HPDE6-E6E7 (cell line): ENCODE results near the gene MVB12B.

Experiments used
- DNase-seq: peaks from one replicate; pipeline ENCODE4 v3.0.0; 2011; ENCODE audit warnings: missing footprints; ENCODE audit errors: extremely low spot score

MVB12B gene

DNA sequence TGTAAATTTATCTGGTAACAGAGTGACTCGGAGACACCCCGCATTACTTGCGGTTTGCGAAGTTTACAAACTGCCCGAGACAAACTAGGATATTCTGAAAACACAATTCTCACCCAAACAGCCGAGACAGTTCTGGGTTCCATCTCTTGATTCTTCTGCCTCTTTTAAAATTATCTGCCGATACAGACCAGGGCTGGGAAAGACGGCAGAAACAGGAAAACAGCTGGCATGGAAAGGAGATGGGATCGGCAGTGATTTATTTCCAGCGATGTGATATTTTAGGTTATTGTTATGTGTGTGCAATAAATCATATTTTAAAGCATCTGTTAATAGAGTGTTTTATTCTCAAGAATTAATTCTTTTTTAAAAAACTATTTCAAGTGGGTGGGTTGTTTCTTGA lies 193.8 kb downstream of the MVB12B start:
- no peak for DNase-seq

DNA sequence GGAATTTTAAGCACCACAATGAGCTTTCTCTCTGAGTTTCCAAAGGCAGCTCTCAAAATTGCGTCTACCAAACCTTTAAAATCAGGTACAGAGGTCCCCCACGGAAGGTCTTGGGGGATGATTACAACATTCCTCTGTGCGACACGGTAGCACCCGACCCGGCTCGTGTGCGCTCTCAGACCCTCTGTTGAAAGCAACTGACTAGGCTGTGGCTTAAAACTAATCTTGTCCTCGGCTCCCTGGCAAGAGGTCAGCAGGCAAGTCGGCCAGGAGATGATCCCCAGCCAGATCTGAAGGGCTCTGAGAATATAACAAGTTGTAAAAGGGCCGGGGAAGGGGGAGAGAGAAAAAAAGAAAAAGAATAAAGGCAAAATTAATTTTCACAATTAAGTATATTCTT lies 194.5 kb downstream of the MVB12B start:
- DNase-seq, result no peak

DNA sequence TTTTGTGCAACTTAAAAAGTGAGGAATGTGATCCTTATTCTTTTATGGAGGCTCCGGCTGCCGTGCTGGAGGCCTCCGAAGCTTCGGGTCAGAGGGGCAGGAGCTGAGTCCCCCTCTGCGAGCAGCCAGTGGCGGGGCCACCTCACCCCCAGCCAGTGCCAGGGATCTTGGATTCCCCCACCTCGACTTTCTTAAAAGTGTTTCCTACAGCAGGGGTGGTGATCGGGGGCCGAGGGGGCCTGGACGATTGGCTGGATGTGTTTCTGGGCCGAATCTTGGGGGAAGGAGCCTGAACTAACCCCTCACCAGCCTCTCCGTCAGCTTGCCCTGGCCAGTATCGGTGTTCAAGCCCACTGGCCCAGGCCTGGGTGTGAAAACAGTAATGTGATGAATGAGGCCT lies 194.9 kb downstream of the MVB12B start:
- no peak for DNase-seq

DNA sequence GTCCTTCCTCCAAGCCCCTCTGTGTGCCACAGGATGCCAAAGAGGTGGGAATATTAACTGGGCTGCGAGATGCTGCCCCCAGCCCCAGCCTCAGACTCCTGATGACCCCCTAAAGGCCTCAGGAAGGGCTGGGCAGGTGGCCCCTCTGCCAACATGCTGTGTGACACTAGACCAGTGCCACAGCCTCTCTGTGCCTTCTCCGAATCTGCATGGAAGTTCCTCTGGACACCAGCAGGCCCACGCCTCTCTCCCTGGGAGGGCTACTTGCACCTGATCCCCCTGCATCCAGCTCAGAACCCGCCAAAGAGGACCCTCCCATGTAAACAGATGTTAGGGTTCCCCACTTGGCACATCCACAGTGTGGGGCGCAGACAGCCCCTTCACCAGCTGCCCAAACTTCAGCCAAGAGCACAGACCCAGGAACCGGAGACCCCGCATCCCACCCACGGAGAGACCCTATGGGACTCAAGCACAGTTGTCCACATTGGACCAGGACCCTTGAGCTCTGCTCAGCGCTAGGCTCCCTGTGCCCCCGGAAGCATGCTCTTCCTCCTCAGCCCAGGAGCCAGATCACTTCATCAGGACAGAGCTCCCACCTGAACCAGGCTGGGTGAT lies 195.5 kb downstream of the MVB12B start:
- DNase-seq, result no peak

DNA sequence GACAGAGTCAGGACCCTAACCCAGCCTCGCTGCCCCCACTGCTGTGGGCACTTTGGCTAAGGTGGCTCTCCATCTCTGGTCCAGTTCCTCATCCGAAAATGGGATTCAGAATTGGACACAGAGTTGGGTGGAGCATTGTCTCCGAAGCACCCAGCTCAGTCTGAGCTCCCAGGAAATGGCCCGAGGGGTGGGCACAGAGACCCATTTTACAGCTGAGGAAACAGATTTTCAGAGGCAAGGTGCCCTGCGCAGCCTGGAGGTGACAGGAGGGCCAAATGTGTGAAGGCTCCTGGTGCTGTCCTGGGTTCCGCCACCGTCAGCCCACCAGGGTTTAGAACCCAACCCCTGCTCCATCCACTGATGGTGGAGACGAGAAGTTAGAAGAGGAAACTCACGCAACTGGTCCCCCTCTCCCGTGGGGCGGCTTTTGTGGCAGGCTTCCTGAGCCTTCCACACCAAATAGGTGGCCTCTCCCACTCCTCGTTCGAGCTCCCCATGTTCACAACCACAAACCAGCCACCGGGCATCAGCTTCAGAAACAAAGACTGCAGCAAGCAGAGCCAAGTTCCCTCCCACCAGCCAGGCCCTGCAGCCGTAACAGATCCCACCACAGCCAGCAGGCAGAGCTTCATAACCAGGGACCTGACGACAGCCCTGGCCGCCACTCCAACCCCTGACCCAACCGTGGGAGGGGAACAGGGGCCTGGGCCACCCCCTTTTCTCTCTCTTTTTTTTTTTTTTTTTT lies 196.2 kb downstream of the MVB12B start:
- no peak for DNase-seq

DNA sequence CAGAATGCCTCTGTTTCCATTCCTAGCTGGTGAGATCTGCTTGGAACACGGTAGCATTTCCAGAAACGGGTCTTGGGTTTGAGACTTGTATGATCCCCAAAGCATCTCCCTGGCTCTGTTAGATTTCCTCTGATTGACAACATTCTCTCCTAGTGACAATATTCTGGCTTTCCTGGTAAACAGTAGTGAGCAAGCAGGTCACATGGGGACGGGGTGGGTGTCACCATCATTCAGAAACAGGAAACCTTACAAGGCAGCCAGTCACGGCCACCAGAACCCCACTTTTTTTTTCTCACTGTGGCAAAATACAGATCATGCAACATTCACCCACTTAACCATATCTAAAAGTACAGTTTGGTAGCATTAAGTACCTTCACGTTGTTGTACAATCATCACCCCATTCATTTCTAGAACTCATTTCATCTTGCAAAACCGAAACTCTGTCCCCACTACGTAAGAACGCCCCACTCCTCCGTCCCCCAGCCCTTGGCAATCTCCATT lies 197.0 kb downstream of the MVB12B start:
- DNase-seq, result no peak

DNA sequence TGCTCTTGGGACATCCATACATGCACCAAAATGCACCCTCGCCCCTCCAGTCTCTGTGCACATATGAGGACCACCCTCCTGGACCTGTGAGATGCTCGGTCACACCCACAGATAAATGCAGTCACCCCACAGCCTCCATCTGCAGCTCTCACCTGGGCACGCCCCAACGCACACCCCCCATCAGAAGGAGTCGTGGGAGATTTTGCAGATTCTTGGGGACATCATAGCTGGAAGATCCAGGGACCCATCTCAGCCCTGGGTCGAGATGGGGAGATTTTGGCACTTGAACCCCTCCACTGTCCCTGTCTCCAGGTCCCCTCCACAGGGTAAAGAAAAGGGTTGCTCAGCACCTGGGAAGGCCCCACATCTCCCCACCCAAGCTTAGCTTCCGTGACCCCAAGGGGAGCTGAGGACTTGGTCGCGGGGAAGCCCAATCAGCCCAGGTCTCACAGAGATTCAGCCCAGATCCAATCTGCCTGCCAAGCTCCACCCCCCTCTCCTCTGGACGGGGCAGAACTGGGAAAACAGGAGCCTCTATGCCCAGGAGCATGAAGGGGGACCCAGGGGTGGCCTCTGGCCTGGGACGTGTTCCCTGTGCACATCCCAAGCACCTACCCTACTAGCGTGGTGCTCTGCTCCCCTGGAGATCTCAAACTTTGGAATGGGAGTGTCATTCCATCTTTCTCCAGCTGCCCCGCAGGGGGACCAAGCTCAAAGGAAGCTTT lies 197.9 kb downstream of the MVB12B start:
- no peak for DNase-seq

DNA sequence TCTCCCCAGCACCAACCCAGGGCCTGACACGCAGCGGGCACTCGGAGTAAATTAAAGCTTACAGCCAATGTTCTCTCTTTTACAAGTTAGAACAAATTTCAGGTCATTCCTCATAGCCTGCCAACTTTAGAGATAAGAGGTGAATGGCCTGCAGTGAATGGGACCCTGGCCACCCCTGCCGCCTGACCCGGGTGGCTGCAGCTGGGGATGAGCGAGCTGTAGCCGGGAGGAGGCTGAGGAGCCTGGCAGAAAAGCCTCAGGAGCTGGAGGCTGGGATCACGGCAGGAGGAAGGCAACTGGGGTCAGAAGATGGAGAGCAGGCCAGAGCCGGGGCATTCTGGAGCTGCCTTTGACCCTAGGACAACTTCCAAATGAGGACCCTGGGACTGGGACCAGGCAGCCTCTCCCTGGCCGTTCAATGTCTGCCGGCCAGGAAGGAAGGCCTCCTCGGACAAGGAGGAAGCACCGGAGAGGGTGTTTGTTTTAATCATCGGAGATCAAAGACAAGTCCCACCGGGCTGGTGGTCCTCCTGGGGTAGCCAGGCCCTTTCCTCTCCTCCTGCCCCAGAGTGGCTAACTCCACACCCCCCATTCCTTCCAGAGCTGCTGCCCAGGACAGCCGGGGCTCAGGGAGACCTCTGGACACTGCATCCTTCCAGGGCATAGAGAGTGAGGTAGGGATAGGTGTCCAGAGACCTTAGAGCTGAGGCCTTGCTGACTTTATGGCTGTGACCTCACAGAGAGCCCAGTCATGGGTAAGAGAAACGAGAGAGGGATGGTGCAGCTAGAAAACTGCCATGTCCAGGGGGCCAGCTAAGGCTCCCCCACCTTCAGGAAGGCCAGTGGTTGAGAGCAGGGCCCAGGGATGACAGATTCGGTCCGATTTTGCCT lies 199.8 kb downstream of the MVB12B start:
- DNase-seq, result no peak

DNA sequence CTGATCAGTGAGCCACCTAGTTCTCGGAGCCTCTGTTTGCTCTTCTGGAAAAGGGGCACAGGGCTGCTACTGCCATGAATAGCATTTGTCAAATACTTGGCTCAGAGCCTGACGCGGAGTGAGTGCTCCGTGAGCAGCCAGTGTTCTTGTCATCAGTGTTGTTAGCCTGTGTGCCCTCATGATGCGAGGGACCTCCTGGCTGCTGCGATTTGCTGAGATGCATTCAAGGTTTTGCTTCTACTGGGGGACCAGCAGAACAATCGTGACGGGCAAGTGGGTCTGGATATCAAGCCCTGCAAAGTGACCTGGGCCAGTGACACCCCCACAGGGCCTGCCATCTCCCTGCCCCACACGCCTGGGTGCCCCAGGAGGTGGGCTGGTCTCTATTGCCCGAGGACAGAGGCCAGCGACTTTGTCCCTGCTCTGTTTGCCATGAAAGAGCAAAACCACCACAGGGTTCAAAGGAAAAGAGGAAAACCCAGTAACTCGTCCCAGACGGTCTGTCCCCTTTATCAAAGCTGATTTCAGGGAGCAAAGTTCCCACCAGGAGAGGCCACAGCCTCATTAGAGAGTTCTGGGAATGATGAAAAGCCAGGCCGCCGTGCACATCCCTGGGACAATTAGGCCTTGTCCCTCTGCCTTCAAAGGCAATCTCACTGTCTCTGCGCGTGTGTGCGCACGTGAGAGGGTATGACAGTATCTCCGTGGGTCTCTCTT lies 200.6 kb downstream of the MVB12B start:
- no peak for DNase-seq

DNA sequence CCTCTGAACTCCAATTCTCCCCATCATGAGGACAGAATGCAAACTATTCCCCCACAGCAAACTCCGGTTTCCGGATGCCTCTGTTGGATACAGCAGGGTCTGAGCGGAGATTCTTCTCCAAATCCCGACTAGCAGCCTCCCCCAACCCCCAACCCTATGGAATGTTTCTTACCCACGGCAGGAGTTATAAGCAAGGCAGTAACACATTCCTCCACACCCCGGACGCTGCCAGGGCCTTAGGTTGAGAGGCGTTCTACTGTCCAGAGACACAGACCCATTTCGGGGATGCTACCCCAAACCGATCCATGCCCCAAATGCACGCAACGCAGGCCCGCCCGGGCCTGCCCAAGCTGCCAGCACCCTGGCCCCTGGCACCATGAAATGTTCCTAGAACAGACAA lies 201.5 kb downstream of the MVB12B start:
- no peak for DNase-seq

DNA sequence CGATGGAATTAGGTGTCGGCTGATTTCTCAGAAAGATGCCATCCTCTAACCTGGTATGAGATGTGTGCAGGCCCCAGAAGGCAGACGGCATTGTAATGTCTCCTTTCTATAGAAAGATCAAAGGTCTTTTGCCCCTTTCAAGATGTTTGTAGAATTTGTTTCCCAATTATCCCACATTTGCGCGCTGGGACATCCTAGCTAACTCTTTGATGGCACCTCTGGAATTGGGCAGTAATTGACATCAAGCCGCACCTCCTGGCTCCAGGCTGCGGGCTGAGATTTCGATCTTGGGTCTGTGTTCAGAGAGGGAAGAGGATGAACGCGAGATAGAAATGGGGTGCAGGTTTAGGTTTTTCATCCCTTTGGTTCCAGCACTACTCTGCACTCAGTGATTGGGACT lies 202.3 kb downstream of the MVB12B start:
- DNase-seq, result no peak

DNA sequence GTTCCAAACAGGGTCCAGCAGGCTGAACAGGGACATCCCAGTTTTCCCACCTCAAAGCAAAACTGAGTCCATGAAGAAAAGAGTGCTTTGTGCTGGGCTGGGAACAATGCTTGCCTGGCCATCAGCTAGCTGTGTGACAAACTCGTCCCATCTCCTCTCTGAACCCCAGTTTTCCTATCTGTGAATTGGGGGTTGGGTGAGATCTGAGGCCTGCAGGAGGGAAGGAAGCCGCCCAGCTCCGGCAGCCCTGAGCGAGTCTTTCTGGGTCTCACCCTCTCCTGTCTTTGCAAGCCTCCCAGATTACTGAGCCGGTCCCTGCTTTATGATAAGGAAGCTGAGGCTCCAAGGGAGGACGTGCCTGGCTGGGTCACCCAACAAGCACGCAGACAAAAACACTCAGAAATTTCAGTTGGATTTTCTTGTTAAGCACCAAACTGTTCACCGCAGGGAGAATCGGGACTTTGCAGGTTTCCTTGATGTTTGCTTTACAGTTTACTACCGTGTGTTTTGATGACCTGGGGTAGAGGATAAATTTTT lies 204.5 kb downstream of the MVB12B start:
- no peak for DNase-seq

DNA sequence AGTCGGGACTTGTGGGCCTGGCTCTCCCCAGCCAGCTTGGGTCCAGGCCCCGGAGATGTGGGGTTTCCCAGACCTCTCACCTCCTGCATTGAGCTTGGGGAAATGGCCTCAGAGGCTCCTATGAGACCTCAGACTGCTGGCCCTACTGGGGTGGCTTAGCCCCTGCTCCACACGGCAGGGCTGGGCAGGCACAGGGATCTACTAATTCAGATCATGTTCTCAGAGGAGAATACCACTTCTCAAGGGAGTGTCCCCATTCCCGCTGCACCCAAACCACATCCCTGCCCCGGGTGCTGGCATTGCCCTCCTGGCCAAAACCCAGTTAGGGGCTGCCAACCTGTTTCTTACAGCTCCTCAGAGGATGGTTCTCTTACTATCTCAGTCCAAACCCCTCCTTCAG lies 205.0 kb downstream of the MVB12B start:
- no peak for DNase-seq

DNA sequence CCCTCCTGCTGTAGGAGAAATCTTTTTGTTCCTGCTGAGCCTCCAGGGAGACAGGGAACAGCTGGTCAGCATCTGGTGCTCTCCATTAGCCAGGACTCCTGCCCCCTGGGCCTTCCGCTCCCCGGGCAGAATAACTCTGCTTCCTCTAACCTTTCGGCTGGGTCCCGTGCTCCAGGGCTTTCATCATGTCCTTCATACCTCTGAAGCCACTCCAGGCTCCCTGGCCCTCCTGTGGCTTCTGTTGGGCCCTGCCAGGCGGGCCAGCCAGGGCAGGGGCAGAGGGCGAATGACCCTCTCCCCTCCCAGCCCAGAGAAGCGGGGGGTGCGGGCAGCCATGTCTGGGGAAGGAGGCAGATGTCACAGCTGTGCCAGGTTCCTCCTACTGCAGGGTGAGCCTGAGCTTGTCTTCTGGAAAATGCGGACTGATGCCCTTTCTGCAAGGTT lies 205.4 kb downstream of the MVB12B start:
- DNase-seq, result no peak

DNA sequence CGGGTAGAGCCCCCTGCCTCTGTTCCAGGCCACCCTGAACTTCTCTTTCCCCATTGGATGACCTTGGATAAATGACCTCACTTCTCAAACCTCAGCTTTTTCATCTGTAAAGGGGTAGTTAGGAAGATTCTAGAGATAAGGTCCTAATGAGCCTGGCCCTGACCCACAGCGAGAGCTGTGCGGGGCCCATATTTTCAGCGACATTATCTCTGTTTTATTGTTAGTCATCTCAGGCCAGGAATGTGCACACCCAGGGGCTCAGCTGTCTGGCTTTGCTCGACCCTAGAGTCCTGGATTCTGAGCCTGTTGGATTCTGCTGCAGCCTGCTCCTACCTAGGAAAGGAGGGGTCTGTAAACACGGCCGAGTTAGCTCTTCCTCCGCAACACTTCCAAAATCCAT lies 205.9 kb downstream of the MVB12B start:
- no peak for DNase-seq

DNA sequence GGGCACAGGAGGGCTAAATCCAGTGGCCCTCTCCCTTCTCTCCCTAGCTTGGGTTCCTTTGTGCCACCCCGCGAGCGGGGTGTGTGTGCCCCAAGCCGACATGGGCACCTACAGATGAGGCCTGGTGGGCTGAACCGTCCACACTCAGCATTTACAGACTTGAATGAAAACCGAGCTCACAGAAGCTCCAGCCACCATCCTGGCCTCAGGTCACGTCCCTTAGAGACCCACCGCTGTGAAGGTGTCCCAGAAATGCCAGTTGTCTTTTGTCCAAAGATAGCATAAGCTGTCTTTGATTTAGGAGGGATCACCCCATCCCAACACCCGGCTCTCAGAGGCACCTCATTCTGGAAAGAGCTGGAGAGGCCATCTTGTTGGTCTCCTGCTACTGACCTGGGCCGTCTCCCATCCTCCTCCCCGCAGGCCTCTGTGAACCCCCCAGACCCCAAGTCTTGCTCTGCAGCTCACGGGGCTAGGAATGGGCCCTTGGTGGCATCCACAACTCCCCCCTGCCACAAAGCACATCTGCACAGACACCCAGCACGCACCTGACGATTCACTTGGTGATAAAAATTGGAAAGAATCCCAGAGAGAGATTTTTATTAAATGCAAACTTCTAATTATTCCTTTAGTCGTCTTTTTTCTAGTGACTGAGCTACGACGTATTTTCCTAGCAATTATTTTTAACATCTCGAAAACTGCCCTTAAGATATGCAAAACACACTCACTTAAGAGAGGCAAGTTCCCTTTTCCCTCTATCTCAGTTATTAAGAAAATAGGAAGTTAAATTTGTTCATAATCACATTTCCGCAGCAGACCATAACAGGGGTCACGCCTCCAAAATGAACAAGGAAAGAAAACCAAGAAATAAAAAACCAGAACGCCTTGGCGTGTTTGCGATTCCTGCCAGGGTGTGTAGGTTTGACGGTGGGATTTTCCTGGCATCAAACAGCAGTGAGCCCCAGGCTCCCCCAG lies 206.6 kb downstream of the MVB12B start:
- no peak for DNase-seq

DNA sequence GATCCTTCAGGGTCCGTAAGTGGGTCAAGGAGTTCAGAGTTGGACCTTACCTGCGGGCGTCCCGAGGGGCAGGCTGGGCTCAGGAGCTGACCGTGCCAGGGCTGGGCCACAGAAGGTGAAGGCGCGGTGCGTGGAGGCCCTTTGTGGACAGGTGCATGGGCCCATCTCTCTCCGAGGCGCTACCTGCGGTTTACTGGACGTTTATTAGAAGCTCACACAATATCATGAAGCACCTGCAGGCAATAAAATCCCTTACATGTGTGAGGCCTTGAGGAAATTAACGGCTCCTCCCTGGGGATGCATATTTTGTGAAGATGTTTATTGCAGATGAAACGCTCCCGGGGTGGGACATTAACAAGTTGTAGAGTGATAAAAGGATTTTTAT lies 207.3 kb downstream of the MVB12B start:
- no peak for DNase-seq

DNA sequence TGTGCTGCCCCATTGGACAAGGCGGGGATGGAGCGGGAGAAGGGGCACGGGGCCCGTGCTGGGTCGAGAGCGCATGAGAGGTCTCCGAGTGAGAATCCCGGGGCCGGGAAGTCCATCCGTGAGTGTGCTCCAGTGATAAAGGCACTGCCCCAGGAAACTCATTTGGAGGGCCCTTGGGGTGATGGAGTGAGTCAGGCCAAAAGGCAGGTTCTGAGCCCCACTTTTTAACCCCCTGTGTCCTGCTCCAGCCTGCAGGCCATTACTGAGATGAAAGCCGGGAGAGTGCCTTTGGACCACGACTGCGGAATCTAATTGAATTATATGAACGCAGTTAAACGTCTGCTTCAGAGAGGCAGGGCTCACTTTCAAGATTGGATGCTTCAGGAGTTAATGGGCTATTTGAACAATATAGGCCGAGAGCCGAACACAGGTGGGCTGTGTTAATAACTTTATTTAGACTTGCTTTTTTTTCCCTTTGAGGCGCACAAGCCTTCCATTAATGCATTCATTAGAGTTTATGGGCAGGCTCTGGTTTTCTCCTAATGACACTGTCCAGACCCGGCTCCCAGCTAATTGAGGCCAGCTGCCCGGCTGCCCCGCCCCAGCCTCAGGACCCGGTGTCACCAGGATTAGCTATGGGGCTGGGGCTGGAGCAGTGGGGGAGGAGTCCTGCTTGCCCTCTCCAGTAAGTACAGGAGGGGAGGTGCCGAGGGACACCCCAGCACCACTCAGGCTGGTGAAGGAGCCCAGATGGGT lies 208.0 kb downstream of the MVB12B start:
- no peak for DNase-seq

DNA sequence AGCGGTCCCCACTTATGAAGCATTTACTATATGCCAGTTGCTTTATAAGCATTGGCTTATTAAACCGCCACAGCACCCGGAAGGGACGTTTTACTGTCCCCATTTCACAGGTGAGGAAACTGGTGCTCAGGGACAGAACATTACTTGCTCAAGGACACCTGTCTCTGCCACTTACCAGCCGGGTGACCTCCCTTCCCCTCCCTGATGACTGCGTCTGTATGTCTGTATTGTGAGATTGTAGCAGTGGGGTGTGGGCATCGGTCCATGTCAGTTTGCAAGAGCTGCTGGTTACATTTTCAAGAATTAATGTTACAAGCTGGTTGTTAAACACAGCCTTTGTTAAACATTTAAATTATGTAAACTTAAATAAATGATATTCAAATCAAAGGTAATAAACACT lies 209.5 kb downstream of the MVB12B start:
- DNase-seq, result no peak
